Esophagus squamous epithelium (tissue), 4 donors: ENCODE data around the gene TBCCD1.

ENCODE experiments used
- CTCF ChIP-seq, 6 experiments: fragments of 450-650 bp in 4 of 6; fragments of 200-600 bp in 2 of 6; sonication (generic) in 2 of 6; IDR thresholded peaks; one replicate each; pipeline ENCODE4 v1.5.1; 2016 to 2019; ENCODE audit warnings: antibody characterized with exemption in 6 of 6, mild to moderate bottlenecking in 4 of 6, moderate library complexity in 4 of 6
- POLR2A ChIP-seq, 4 donors: fragments of 450-650 bp; IDR thresholded peaks; one replicate each; pipeline ENCODE4 v1.6.1; 2017; ENCODE audit warnings: antibody characterized with exemption in 4 of 4, mild to moderate bottlenecking in 4 of 4, moderate library complexity in 3 of 4

- TF ChIP-seq POLR2A (IDR thresholded peaks at IDR 0.05) (peak in 3 of 4 donors; percentile 50 to 79 (median 58)), CTCF (IDR thresholded peaks at IDR 0.05) (peak in 1 of 6 experiments; percentile 17)
These were observed 3.2 kb upstream of the TBCCD1 start, which contains the start of gene DNAJB11 for GRCh38 chr3:186570096-186570940.
